Erythroblast (primary cell): Measurements from ENCODE around the gene PRSS53.

ENCODE experiments used
- GATA1 ChIP-seq: IDR thresholded peaks from 2 replicates; pipeline ENCODE4 v1.6.1; 2011; ENCODE audit warnings: low read depth, mild to moderate bottlenecking, control low read depth, low read length, moderate library complexity
- POLR2A ChIP-seq: IDR thresholded peaks from 2 replicates; pipeline ENCODE4 v1.6.1; 2011; ENCODE audit warnings: mild to moderate bottlenecking, low read length

- TF ChIP-seq POLR2A (no peak), GATA1 (no peak)
These were observed 5.7 kb downstream of the PRSS53 start for GRCh38 chr16:31083081-31083480.
